Measurements from ENCODE around the gene SLC8A3. TPM values are rescaled to one million over a fixed set of nuclear protein-coding genes. Genes with fewer than 3 reads are reported as not detected.
A peak's percentile ranks its signal among the peaks of the same experiment; 100 is the strongest.

The SLC8A3 gene
- polyA plus RNA-seq, 6 donors from 2014 or later, result 0.24 TPM; not detected in 5

DNA sequence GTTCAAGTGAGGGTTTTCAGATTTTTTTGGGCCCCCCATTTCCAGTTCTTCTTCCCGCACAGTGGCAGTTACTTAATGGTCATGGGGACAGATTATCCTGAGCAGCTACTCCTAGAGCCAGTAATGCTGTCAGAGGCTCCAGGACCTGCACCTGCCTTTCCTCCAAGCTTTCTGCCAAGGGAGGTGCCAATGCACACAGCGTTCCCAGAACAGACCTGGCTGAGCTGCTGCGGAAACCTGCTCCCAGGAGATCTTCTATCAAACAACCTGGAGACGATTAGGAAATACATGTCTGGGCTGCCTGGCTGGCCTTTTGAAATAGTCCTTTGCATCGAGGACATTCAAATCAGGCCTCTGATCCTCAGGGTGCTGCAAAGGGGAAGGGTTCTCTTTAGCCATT is 120.9 kb downstream of the SLC8A3 start:
- no peaks in the 10 kb centered on the region for H3K9me3 Mint-ChIP-seq
- H3K4me3 Mint-ChIP-seq, result no peak overlapping the region
- H3K36me3 Mint-ChIP-seq, result no peaks in the 10 kb centered on the region
- H3K27ac Mint-ChIP-seq, result no peak overlapping the region
- H3K27me3 Mint-ChIP-seq, result peaks cover 17 to 31% (median 28%) of the 10 kb centered on the region in 3 donors
- ATAC-seq (ENCODE audit: low read depth in 2 of 2), result no peak
- DNase-seq, result no peak
- H3K4me1 Mint-ChIP-seq, result no peaks in the 10 kb centered on the region

DNA sequence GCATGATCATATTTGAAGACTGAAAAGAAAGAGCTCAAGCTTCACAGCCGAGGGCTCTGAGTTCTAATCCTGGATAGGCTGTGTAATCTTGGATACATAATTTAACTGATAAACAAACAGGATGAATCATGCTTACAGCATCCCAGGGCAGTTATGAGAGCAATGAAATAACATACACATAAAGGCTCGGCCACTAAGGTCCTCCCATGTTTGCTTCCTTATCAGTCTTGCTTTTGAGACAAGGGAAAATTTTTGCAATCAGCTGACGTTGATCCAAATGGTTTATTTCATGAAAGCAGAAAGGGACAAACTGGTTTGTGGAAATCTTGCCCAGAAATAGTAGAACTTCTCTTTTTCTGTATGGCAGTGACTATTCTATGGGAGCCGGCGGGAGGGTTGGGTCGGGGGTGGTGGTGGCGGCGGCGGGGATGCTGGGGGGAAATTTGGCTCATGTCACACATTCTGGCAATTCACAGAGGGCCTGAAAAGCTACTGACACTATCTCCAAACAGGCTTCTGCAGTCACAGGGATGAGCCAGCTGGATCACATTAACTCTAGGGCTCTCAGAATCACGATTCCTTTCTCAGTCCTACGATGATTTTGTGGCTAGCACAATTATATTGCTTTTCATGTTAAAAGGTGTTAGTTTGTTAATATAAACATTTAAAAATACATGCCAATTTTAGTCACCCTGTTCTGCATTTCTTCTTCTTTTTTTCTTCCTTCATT is 124.5 kb downstream of the SLC8A3 start:
- Mint-ChIP-seq H3K27me3 (peaks cover 24 to 51% (median 37%) of the 10 kb centered on the region in 3 donors), H3K27ac (no peak overlapping the region), H3K36me3 (no peaks in the 10 kb centered on the region), H3K9me3 (no peaks in the 10 kb centered on the region), H3K4me3 (no peak overlapping the region), H3K4me1 (no peaks in the 10 kb centered on the region)
- no peak for ATAC-seq (ENCODE audit: low read depth in 2 of 2)
- DNase-seq, result no peak

DNA sequence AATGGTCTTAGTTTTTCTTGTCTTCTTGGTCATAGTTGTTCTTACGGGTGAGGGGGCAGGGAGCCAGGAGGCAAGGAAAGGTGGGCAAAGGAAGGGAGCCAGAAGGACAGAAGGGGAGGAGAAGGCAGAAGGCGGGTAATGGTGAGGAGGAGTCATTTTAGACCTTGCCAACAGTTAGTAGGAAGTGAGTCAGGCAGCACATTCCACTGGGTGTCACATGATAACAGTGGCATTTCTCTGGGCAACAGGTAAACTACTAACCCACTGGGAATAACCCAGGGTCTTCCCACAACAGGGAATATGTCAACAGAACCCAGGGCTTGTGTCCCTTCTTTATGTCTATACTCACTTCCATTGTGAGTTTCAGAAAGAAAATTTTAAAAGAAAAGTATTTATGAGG is 127.6 kb downstream of the SLC8A3 start:
- H3K27ac Mint-ChIP-seq, result no peak overlapping the region
- no peak for ATAC-seq (ENCODE audit: low read depth in 2 of 2)
- no peak for DNase-seq
- H3K4me1 Mint-ChIP-seq, result no peaks in the 10 kb centered on the region
- H3K27me3 Mint-ChIP-seq, result peaks cover 33 to 62% (median 55%) of the 10 kb centered on the region in 3 donors
- H3K9me3 Mint-ChIP-seq, result peaks cover 0 to 1% (median 0%) of the 10 kb centered on the region in 7 donors
- H3K36me3 Mint-ChIP-seq, result no peaks in the 10 kb centered on the region
- H3K4me3 Mint-ChIP-seq, result no peak overlapping the region

DNA sequence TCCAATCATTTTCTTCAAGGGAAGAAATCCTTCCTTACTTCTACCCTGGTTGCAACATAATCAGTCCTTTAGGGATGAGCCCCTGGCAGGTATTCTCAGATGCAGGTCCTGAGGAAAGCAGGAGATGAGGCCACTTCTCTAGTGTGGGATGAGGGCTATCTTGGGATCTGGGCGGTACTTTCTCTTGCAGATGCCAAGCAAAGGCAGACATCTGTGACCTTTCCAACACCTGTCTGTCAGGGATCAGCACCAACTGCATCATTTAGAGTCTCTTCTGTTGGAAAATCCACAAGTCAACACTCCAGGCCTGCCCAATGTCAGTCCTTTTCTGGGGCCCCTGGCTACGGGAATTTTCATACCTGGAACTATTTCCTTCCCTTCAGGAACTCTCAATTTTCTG is 129.2 kb downstream of the SLC8A3 start:
- peaks cover 0 to 1% (median 0%) of the 10 kb centered on the region in 7 donors for H3K9me3 Mint-ChIP-seq
- DNase-seq, result no peak
- H3K27me3 Mint-ChIP-seq, result peaks cover 28 to 68% (median 58%) of the 10 kb centered on the region in 3 donors
- H3K27ac Mint-ChIP-seq, result no peak overlapping the region
- H3K4me1 Mint-ChIP-seq, result no peaks in the 10 kb centered on the region
- no peaks in the 10 kb centered on the region for H3K36me3 Mint-ChIP-seq
- H3K4me3 Mint-ChIP-seq, result no peak overlapping the region
- ATAC-seq (ENCODE audit: low read depth in 2 of 2), result no peak

DNA sequence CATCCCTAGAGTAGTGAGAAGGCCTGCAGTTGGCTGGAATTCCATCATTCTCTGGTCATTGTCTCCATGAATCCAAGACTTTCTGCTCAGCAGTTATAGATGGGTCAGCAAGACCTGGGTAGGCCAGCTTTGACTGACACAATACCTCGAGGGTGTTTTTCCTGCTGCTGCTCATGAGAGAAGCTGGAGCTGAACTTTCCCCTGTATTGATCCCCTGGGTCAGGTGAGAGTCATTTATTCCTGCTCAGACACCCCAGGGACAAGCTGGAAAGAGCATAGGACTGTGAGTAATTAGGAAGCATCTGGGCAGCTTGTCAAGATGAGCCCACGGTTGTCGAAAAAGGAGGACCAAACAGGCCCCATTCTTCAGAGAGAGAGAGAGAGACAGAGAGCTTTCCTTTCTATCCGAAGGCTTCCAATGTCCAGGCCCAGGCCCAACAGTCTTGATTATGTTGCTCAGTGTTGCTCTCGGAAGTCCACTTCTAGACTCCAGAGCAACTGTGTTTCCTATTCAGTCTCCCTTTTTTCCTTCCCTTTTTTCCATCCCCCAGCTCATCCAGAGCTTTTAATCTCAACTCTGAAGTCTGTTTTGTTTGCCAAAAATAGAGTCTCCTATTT is 131.1 kb downstream of the SLC8A3 start:
- Mint-ChIP-seq H3K36me3 (no peaks in the 10 kb centered on the region), H3K27me3 (peaks cover 39 to 56% (median 53%) of the 10 kb centered on the region in 3 donors), H3K4me1 (no peaks in the 10 kb centered on the region), H3K27ac (no peak overlapping the region), H3K4me3 (no peak overlapping the region), H3K9me3 (peaks cover 0 to 1% (median 0%) of the 10 kb centered on the region in 7 donors)
- ATAC-seq (ENCODE audit: low read depth in 2 of 2), result no peak
- no peak for DNase-seq

DNA sequence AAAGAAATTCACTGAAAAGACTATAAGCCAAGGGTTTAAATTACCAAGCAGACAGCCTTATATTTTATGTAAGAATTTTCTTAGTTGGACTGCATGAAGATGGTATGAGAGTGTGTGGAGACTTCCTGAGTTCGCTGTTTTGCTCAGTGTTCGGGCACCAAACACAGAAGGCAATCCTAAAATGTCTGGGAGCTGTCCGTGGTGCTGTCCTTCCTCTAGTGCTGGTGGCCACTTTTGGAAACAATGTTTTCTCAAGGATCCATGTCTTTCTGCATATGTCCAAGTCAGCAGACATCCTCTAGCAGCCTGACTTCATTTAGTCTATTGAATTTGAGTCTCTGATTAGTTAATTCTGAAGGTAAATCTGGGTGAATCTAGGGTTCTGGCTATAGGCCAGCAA is 135.8 kb downstream of the SLC8A3 start:
- Mint-ChIP-seq H3K27ac (no peak overlapping the region), H3K4me3 (no peak overlapping the region), H3K36me3 (no peaks in the 10 kb centered on the region), H3K27me3 (peaks cover 19 to 40% (median 34%) of the 10 kb centered on the region in 3 donors), H3K4me1 (no peaks in the 10 kb centered on the region), H3K9me3 (no peaks in the 10 kb centered on the region)
- no peak for DNase-seq
- ATAC-seq (ENCODE audit: low read depth in 2 of 2), result no peak

DNA sequence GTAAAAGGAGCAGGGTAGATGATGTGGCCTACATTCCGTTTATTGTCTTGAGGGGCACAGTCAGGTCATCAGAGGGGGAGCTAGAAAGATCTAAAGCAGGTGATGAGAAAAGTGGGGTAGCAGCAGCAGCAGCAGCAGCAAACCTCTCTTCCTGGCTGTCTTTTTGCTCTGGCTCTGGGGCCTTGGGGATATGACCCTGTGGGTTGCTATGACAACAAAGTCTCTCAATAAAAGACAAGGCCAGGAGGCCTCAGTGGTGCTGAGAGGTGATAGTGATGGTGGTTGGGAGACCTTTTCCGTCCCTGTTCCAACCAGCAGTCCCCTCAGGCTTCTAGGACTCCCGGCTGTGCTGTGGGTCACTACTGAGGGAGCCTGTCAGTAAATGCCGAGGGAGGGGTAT is 138.6 kb downstream of the SLC8A3 start:
- Mint-ChIP-seq H3K36me3 (no peaks in the 10 kb centered on the region), H3K27me3 (peaks cover 18 to 28% (median 21%) of the 10 kb centered on the region in 3 donors), H3K9me3 (no peaks in the 10 kb centered on the region), H3K4me3 (peak overlapping the region in 1 of 8 donors; percentile 58), H3K4me1 (no peaks in the 10 kb centered on the region), H3K27ac (no peak overlapping the region)
- no peak for ATAC-seq (ENCODE audit: low read depth in 2 of 2)
- DNase-seq, result no peak

DNA sequence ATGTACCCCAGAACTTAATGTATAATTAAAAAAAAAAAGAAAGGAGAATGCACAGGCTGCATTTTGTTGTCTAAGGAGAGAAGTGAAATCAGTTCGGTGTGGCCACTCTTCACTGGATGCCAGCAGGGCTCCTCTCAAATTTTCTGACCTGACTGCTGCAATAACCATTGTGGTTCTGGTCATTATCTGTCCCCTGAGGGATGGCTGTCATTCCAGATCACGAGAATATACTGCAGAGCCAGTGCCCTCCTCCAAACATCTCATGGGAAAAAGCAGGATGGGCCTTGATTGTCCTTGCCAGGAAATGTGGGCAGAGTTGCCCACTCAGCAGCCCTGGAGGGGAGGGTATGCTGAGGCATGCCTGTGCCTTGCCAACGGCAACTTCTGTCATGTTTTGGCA is 139.1 kb downstream of the SLC8A3 start:
- Mint-ChIP-seq H3K27ac (no peak overlapping the region), H3K27me3 (peaks cover 18 to 28% (median 21%) of the 10 kb centered on the region in 3 donors), H3K9me3 (no peaks in the 10 kb centered on the region), H3K4me3 (no peak overlapping the region), H3K4me1 (no peaks in the 10 kb centered on the region), H3K36me3 (no peaks in the 10 kb centered on the region)
- DNase-seq (no peak), ATAC-seq (ENCODE audit: low read depth in 2 of 2) (no peak)

DNA sequence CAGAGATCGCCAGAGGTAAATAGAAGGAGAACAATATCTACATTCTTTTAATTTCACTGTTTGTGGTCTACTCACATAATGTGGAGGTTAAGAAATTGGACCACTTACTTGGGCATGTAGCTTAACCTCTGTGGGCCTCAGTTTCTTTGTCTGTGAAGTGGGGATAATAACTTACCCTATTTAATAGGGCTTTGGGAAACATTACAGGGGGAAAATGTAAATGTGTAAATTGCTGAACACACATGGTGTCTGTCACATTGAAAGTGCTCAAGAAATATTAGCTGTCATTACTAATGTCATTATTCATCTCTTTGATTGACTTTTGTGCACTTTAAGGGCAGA is 140.5 kb downstream of the SLC8A3 start:
- H3K27me3 Mint-ChIP-seq, result peaks cover 12 to 29% (median 20%) of the 10 kb centered on the region in 3 donors
- no peak for ATAC-seq (ENCODE audit: low read depth in 2 of 2)
- H3K27ac Mint-ChIP-seq, result no peak overlapping the region
- H3K9me3 Mint-ChIP-seq, result no peaks in the 10 kb centered on the region
- H3K4me3 Mint-ChIP-seq, result no peak overlapping the region
- H3K36me3 Mint-ChIP-seq, result no peaks in the 10 kb centered on the region
- DNase-seq, result no peak
- H3K4me1 Mint-ChIP-seq, result no peaks in the 10 kb centered on the region

DNA sequence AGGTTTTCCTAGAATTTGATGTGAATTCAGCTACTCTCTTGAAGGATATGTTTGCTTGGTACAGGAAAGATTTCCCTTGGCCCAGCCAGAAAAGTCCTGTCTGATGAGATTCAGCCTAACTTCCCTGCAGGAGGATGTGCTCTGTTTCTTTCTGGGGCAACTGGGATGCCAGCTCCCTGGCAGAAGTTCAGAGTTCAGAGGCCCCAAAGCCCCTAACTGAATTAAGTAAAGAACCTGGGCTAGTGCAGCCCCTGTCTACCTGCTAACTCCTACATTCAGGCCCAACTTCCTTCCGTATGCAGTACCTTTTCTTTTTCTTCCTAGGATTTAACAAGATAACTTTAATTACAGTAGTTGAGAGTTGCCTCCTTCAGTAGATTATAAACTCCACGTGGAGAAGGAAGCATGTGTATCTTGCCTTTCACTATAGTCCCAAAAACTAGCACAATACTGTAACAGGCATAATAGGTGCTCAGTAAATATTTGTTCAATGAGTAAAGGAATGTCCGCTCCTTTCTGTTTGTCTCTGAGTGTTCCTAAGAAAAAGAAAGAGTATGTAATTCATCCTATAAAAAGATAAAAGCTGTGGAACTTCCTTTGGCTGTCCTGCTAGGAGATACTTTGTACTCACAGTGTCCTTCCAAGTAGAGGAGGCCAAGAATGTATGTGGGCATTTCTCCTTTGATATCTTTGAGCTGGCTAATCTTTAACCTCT is 141.0 kb downstream of the SLC8A3 start:
- Mint-ChIP-seq H3K9me3 (no peaks in the 10 kb centered on the region), H3K27me3 (peaks cover 15 to 34% (median 22%) of the 10 kb centered on the region in 3 donors), H3K4me1 (no peaks in the 10 kb centered on the region), H3K4me3 (no peak overlapping the region), H3K36me3 (no peaks in the 10 kb centered on the region), H3K27ac (no peak overlapping the region)
- ATAC-seq (ENCODE audit: low read depth in 2 of 2) (no peak), DNase-seq (no peak)

DNA sequence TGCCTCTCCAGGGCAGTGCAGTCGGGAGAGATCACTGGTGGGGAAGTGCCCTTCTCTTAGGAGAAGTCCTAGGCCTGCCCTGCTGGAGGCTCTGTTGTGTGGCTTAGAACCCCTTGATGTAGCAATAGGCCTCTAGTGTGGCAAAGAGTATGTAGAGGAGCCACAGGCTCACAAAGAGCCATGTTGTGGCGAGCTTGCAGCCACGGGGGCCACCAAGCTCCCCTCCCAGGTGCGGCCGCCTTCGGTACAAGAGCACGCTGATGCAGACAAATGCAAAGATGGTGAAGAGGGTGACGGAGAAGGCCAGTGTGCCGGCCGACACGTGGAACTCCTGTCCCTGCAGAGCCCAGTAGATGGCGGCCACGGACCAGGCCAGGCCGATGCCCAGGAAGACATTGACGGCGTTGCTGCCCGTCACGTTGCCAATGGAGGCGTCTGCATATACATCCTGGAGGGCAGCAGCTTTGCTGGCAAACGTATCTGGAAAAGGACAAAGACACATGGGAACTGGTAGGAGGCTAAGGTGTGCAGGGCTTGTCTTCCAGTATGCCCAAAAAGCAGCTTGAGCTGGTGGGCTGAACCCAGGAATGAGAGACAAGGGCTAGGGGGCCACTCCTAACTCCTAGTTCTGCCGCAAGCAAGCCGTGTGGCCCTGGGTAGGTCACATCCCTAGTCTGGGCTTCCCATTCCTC is 142.8 kb downstream of the SLC8A3 start:
- no peak for DNase-seq
- no peak for ATAC-seq (ENCODE audit: low read depth in 2 of 2)
- Mint-ChIP-seq H3K27ac (no peak overlapping the region), H3K27me3 (peaks cover 22 to 41% (median 29%) of the 10 kb centered on the region in 3 donors), H3K9me3 (no peaks in the 10 kb centered on the region), H3K4me3 (no peak overlapping the region), H3K36me3 (no peaks in the 10 kb centered on the region), H3K4me1 (no peaks in the 10 kb centered on the region)

DNA sequence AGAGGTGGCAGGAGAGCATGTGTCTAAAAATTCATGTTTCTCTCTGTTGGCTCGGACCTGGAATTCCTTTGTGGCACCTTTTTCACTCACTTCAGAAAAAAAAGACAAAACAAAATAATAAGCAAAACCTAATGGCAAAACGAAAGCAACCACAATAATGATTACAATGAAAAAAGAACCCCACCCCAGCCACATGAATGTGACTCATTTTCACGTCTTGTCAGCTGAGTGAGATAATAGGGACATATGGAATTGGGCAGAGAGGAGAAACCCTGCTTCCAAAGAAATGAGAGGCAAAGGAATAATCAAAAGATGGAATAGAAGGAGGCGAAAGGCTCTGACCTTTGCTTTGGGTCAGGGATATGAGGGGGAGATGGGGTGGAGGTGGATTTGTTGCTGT is 143.4 kb downstream of the SLC8A3 start:
- Mint-ChIP-seq H3K27ac (no peak overlapping the region), H3K4me1 (no peaks in the 10 kb centered on the region), H3K9me3 (no peaks in the 10 kb centered on the region), H3K27me3 (peaks cover 25 to 41% (median 29%) of the 10 kb centered on the region in 3 donors), H3K4me3 (no peak overlapping the region), H3K36me3 (no peaks in the 10 kb centered on the region)
- no peak for ATAC-seq (ENCODE audit: low read depth in 2 of 2)
- no peak for DNase-seq

DNA sequence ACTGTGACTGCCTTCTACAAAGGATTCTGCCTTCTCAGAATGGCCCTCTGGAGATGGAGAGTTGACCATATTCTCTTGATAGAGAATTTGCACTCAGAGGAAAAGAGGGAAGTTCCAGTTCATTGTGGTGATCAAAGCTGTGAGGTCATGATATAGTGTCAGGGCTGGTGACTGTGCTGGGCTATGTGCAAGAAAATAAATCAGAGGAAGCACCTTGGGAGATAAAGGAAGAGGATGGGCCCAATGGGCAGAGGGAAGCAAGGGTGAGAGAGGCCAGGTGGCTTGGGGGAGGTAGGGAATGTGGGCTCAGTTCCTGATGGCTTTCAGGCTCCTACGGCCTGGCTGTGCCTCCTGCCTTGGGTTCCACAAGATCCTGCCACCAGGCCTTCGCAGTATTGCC is 145.8 kb downstream of the SLC8A3 start:
- Mint-ChIP-seq H3K4me3 (no peak overlapping the region), H3K4me1 (no peaks in the 10 kb centered on the region), H3K27me3 (peaks cover 35 to 50% (median 39%) of the 10 kb centered on the region in 3 donors), H3K36me3 (no peaks in the 10 kb centered on the region), H3K9me3 (no peaks in the 10 kb centered on the region), H3K27ac (peak overlapping the region in 1 of 6 donors; percentile 0)
- no peak for DNase-seq
- ATAC-seq (ENCODE audit: low read depth in 2 of 2), result no peak

Measured in naive B cell (primary cell).